ENCODE measurements around the gene UGT1A5.

DNA sequence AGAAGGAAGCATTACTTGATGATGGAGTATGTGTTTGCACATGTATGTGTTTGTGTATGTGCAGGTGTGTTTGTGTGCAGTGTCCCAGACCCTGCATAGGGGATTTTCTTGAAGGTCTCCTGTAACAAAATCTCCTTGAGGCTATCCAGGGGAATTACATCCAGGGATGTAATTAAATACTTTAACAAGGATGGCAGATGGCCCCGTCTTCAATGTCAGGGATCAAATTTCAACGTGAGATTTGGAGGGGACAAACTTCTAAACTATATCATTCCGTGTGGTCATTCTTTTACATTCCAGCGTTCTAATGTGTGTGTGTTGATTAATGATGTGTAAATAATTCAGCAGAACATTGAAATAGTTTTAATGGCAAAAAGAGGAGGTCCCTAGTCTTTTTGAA lies 37.7 kb upstream of the UGT1A5 start:
- TF ChIP-seq, protein P1, sequence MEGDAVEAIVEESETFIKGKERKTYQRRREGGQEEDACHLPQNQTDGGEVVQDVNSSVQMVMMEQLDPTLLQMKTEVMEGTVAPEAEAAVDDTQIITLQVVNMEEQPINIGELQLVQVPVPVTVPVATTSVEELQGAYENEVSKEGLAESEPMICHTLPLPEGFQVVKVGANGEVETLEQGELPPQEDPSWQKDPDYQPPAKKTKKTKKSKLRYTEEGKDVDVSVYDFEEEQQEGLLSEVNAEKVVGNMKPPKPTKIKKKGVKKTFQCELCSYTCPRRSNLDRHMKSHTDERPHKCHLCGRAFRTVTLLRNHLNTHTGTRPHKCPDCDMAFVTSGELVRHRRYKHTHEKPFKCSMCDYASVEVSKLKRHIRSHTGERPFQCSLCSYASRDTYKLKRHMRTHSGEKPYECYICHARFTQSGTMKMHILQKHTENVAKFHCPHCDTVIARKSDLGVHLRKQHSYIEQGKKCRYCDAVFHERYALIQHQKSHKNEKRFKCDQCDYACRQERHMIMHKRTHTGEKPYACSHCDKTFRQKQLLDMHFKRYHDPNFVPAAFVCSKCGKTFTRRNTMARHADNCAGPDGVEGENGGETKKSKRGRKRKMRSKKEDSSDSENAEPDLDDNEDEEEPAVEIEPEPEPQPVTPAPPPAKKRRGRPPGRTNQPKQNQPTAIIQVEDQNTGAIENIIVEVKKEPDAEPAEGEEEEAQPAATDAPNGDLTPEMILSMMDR (IDR thresholded peaks at IDR 0.05): no peak
- no peak for TF ChIP-seq POLR2A (IDR thresholded peaks at IDR 0.05)
